Stomach (tissue), 4 donors: ENCODE measurements around the gene COL4A2.

Experiments
- POLR2A ChIP-seq, 4 donors: fragments of 450-650 bp; IDR thresholded peaks; one replicate each; pipeline ENCODE4 v1.6.1; 2016; ENCODE audit warnings: antibody characterized with exemption in 4 of 4, control low read depth in 2 of 4, mild to moderate bottlenecking in 1 of 4, moderate library complexity in 1 of 4
- POLR2AphosphoS5 ChIP-seq, 3 donors: sonication (generic); formaldehyde crosslinking; IDR thresholded peaks; one replicate each; pipeline ENCODE4 v1.6.1; 2016; ENCODE audit warnings: antibody characterized with exemption in 3 of 3
- TF ChIP-seq, protein P1 (sequence below), 7 experiments: fragments of 450-650 bp in 4 of 7; fragments of 200-600 bp in 3 of 7; sonication (generic) in 3 of 7; IDR thresholded peaks; one replicate each; pipeline ENCODE4 v1.5.1; 2016 to 2019; ENCODE audit warnings: antibody characterized with exemption in 7 of 7, control low read depth in 2 of 7, mild to moderate bottlenecking in 1 of 7

DNA sequence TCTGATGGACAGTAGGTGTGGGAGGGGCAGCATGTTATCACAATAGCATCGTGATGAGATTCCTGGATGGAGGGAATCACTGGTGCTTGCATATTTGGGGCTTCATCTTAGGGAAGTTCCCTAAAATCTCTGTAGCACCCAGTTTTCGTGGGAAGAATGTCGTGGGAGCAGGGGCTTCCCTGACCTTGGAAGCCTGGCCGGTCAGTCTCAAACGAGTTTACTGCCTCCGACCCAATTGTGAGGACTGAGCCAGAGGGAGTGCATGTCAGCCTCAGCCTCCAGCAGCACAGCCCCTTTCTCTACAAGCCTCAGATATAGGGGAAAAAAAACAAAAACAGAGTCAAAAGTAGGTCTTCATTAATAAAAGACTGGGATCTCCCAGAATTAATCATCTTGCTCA lies 32.2 kb downstream of the COL4A2 start:
- TF ChIP-seq, protein P1, sequence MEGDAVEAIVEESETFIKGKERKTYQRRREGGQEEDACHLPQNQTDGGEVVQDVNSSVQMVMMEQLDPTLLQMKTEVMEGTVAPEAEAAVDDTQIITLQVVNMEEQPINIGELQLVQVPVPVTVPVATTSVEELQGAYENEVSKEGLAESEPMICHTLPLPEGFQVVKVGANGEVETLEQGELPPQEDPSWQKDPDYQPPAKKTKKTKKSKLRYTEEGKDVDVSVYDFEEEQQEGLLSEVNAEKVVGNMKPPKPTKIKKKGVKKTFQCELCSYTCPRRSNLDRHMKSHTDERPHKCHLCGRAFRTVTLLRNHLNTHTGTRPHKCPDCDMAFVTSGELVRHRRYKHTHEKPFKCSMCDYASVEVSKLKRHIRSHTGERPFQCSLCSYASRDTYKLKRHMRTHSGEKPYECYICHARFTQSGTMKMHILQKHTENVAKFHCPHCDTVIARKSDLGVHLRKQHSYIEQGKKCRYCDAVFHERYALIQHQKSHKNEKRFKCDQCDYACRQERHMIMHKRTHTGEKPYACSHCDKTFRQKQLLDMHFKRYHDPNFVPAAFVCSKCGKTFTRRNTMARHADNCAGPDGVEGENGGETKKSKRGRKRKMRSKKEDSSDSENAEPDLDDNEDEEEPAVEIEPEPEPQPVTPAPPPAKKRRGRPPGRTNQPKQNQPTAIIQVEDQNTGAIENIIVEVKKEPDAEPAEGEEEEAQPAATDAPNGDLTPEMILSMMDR (IDR thresholded peaks at IDR 0.05): no peak
- TF ChIP-seq POLR2A (IDR thresholded peaks at IDR 0.05): no peak
- no peak for TF ChIP-seq POLR2AphosphoS5 (IDR thresholded peaks at IDR 0.05)
